ENCODE measurements around the gene LIMS2. TPM values are rescaled to one million over a fixed set of nuclear protein-coding genes. Genes with fewer than 3 reads are reported as not detected.

Gene LIMS2
- total and polyA plus RNA-seq, 2 donors (not counting 3 experiments of a cell fraction or from before 2014, with no cell fraction given): 48.3 to 55.6 TPM

- H3K9ac ChIP-seq (replicated peaks; ENCODE audit: extremely low read depth, insufficient read depth, low read length): no peak overlapping the region
- no peaks in the 10 kb centered on the region for H3K79me2 ChIP-seq (ENCODE audit: control insufficient read depth, insufficient read depth, low read length)
- H3K36me3 ChIP-seq (ENCODE audit: control insufficient read depth in 2 of 2, extremely low read depth in 1 of 2, insufficient read depth in 2 of 2, low read length in 2 of 2): no peaks in the 10 kb centered on the region
- no peak for DNase-seq (ENCODE audit: low read depth, low spot score)
- no peak overlapping the region for H3K27ac ChIP-seq (ENCODE audit: insufficient read depth, low read depth, low read length)
- ChIA-PET CTCF (interaction anchor here (0.6 to 6.2 kb wide), 77 partner anchors 8 to 394 kb away, joined by 3 to 424 read pairs (median 6); partner anchors contain the start of genes IWS1, LIMS2 and SFT2D3), POLR2A (interaction anchor here (0.6 to 1.0 kb wide), 4 partner anchors 38 to 169 kb away, joined by 3 to 5 read pairs (median 4); no protein-coding TSS in a partner anchor)
- no peaks in the 10 kb centered on the region for H3K4me1 ChIP-seq (ENCODE audit: control insufficient read depth, extremely low read depth, insufficient read depth, low read length)
- dilution Hi-C loops (cut with MboI; ENCODE audit: extremely low pct_ligation_motif_present, low sequenced_read_pairs): no loop called here
- H3K4me2 ChIP-seq (ENCODE audit: insufficient read depth, low read length): no peak overlapping the region
- no peaks in the 10 kb centered on the region for H3K9me3 ChIP-seq (replicated peaks; ENCODE audit: control insufficient read depth, insufficient read depth, low read length)
- no TSS peak for BruUV-seq (replicated peaks)
- no peaks in the 10 kb centered on the region for H4K20me1 ChIP-seq (replicated peaks; ENCODE audit: control insufficient read depth, extremely low read depth, insufficient read depth, low read length)
- no peak for FAIRE-seq
- TF ChIP-seq, protein P1, sequence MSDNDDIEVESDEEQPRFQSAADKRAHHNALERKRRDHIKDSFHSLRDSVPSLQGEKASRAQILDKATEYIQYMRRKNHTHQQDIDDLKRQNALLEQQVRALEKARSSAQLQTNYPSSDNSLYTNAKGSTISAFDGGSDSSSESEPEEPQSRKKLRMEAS (IDR thresholded peaks at IDR 0.05; ENCODE audit: insufficient read depth, insufficient read length): no peak
- no peak for TF ChIP-seq GATA2 (IDR thresholded peaks at IDR 0.05; ENCODE audit: insufficient read depth, insufficient read length, low read depth, low read length)
- TF ChIP-seq POLR2A (IDR thresholded peaks at IDR 0.05; ENCODE audit: low read depth, low read length): no peak
- no peak for TF ChIP-seq EZH2 (IDR thresholded peaks at IDR 0.05; ENCODE audit: borderline replicate concordance, low read depth, low read length, severe bottlenecking)
- no peak for TF ChIP-seq FOS (IDR thresholded peaks at IDR 0.05; ENCODE audit: borderline replicate concordance, insufficient read depth, low read length)
- TF ChIP-seq, protein P2, sequence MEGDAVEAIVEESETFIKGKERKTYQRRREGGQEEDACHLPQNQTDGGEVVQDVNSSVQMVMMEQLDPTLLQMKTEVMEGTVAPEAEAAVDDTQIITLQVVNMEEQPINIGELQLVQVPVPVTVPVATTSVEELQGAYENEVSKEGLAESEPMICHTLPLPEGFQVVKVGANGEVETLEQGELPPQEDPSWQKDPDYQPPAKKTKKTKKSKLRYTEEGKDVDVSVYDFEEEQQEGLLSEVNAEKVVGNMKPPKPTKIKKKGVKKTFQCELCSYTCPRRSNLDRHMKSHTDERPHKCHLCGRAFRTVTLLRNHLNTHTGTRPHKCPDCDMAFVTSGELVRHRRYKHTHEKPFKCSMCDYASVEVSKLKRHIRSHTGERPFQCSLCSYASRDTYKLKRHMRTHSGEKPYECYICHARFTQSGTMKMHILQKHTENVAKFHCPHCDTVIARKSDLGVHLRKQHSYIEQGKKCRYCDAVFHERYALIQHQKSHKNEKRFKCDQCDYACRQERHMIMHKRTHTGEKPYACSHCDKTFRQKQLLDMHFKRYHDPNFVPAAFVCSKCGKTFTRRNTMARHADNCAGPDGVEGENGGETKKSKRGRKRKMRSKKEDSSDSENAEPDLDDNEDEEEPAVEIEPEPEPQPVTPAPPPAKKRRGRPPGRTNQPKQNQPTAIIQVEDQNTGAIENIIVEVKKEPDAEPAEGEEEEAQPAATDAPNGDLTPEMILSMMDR (IDR thresholded peaks at IDR 0.05; ENCODE audit: extremely low read depth in 1 of 2, insufficient read depth in 1 of 2, low read depth in 1 of 2, low read length in 2 of 2): no peak
- no peak for TF ChIP-seq MYC (IDR thresholded peaks at IDR 0.05; ENCODE audit: low read depth, low read length)
- TF ChIP-seq JUN (IDR thresholded peaks at IDR 0.05; ENCODE audit: borderline replicate concordance, insufficient read depth, insufficient read length, low read depth): no peak
- TF ChIP-seq POLR2AphosphoS5 (IDR thresholded peaks at IDR 0.05; ENCODE audit: insufficient read depth, low read depth, low read length): no peak
- intact Hi-C loops (cut with micrococcal nuclease): loop anchor here (1.0 to 10.0 kb wide), 7 partner anchors 47 to 264 kb away; partner anchors contain the start of genes LIMS2, POLR2D and WDR33
- no peak overlapping the region for H2AFZ ChIP-seq (ENCODE audit: low read depth, low read length)
- H3K27me3 ChIP-seq (ENCODE audit: control insufficient read depth in 2 of 2, insufficient read depth in 2 of 2, low read length in 2 of 2): no peaks in the 10 kb centered on the region
- H3K4me3 ChIP-seq (replicated peaks in 1 of 3; ENCODE audit: insufficient read depth in 1 of 3, low read depth in 1 of 3, low read length in 3 of 3): no peak overlapping the region
- no peaks in the 10 kb centered on the region for H3K9me1 ChIP-seq (replicated peaks; ENCODE audit: control insufficient read depth, extremely low read depth, insufficient read depth, low read length)
Observed at GRCh38 chr2:127590386-127591190, 84.7 kb downstream of the LIMS2 start.
